Dermis blood vessel endothelial cell (primary cell): ENCODE data around the gene TRAPPC4. TPM values are rescaled to one million over a fixed set of nuclear protein-coding genes. Genes with fewer than 3 reads are reported as not detected.
"Not testable (repeated sequence)": the region's sequence is repeated elsewhere in the genome, so short reads cannot be mapped to it uniquely, and the experiment has no call there.

Source experiments
- DNase-seq: peaks from one replicate; pipeline ENCODE4 v3.0.0; 2010
- total RNA-seq: library from RNA; depleted of rRNA; stranded (reverse); fragments of >200 nt; gene quantifications from 2 replicates; pipeline ENCODE4 v1.2.3, GENCODE V29; 2014

Gene TRAPPC4
- total RNA-seq, 1 donor from 2014 or later, result 116 TPM

DNA sequence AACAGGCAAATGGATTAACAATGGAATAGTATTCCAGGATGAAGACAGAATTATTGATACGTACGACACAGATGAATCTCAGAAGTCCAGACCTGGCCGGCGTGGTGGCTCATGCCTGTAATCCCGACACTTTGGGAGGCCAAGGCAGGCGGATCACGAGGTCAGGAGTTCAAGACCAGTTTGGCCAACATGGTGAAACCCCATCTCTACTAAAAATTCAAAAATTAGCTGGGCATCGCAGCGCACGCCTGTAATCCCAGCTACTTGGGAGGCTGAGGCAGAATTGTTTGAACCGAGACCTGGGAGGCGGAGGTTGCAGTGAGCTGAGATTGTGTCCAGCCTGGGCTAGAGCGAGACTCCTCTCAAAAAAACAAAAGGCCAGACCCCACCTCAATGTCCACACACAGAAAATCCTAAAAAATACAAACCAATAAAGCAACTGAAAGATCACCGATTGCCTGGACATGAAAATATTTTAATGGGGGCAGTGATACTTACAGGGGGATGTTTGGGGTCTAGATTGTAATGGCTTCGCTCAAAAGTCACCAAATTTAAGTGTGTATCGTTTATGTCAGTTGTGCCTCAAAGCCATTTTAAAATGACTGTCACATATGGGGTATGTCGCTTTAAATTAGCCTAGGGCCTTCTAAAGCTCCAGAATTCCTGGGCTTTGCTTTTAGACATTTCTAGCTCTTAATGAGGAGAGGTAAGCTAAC lies 4.2 kb upstream of the TRAPPC4 start:
- no peak for DNase-seq

DNA sequence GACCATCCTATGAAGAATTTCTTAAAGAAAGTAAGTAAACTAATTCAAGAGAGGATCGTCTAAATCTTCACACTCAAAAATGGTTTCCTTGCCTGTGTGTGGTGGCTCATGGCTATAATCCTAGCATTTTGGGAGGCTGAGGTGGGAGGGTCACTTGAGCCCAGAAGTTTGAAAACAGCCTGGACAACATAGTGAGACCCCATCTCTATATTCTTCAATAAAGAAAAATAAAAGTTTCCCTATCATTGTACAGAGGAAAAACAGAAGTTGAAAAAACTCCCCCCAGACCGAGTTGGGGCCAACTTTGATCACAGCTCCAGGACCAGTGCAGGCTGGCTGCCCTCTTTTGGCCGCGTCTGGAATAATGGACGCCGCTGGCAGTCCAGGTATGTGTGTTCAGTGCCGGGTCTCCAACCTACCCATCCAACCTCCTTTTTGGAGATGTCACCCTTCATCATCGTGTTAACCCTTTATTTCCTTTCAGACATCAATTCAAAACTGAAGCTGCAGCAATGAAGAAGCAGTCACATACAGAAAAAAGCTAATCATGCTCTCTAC lies 3.4 kb upstream of the TRAPPC4 start:
- DNase-seq, result peak; percentile 16

DNA sequence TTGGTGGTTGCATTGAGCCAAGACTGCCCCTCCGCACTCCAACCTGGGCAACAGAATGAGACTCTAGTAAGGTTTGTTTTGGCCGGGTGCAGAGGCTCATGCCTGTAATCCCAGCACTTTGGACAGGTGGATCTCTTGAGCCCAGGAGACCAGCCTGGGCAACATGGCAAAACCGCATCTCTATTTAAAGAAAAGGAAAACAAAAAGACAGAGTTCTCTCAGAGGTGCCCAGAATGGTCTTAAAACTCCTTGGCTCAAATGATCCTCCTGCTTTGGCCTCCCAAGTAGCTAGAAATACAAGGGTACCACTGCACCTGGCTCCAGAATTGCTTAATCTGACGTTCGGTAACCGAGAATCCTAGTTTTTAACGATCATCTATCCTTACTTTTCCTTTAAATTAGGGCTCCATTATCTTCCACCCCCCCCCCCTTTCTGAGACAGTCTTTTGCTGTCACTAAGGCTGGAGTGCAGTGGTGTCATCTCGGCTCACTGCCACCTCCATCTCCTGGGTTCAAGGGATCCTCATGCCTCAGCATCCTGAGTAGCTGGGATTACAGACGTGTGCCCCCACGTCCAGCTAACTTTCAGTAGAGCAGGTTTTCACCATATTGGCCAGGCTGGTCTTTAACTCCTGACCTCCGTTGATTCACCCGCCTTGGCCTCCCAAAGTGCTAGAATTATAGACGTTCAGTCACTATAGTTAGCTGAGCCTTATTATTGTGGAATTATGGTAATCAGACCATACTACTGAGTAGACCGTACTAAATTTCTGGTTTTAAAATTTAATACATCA lies 2.2 kb upstream of the TRAPPC4 start:
- DNase-seq, result no peak

DNA sequence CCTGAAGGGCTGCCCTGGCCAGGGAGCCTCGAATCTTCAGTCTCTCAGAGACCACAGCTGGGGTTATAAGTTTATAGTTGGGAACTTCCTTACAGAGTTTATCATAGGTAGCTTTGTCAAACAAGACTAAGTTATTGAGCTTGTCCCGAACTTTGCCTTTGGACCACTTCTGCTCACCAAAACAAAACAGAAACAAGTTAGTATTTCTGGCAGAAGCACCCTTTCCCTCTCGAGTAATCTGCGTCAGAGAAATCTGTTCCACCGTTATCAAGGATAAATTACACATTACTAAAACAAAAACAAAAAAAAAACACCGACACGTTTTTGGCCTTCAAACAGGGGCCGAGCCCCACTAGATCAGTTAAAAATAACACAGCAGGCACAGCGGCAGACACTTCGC lies 1.2 kb upstream of the TRAPPC4 start:
- not testable (repeated sequence) for DNase-seq

DNA sequence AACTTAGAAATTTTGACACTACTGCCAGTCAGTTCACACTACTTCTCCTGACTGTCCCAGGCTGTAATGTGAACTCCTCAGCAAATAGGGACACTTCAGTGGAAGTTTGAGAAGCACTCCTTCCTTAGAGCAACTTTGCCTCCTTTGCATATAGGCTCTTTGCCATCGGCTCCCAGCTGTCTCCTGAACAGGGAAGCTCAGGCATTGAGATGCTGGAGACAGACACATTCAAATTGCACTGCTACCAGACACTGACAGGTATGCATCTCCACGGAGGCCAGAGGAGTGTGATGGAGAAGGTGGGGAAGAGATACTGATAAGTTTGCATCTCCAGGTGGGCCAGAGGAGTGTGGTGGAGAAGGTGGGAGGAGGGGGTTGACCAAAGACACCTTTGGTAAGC lies 1.4 kb downstream of the TRAPPC4 start:
- DNase-seq, result no peak

DNA sequence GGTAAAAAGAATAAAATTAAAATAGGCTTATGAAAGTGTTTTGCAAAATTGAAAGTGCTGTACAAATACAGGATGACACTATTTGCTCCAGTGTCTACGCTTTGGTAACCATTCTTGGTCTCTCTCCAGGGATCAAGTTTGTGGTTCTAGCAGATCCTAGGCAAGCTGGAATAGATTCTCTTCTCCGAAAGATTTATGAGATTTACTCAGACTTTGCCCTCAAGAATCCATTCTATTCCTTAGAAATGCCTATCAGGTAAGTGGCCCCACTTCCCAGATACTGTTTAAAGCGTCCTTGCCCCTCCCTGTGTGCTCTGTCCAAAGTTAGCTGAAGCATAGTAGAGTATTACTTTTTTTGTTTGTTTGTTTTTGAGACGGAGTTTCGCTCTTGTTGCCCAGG lies 3.1 kb downstream of the TRAPPC4 start:
- DNase-seq, result no peak

DNA sequence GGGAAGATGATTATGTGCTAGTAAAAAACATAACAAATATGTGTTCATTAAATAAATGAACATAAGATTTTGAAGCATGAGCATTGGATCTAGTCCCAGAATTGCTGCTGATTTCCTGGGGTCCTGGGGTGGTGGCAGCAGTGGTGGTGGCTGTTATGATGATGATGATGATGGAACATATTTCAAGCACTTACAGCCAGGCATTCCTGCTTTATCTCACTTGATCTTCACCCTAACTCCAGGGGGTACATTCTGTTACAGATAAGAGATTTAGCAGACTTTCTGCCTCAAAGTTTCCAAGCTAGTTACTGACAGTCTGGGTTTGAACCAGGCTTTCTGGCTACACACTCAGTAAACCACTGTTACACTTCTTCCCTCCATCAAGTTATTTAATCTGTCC lies 5.2 kb downstream of the TRAPPC4 start:
- no peak for DNase-seq

DNA sequence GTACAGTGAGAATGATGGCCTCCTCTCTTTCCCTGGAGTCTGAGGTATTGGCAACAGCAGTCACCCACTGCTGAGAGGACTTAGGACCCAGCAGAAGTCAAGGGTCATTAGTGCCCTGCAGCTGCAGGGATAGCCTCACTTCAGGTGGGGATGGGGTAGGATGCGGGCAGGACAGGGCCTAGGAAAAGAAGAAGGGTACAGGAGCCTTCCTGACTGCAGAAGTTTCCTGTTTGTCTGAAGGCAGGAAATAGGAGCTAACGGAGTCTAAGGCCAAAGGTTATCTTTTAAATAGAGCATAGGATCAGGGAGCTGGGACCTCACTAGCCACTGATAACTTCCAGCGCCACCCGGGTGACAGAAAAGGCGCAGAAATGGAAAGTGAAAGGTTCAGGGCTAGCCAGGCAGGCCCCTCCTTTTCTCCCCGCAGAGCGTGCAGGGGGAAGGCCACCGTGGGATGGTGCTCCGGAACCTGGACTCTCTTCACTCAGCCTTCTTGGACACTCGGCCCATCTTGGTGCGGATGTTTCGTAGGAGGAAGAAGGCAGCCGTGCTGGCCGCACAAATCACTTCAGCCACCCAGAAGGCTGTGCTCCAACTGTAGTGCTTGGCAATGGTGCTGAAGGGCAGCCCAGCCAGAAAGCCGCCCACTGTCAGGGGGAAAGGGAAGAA lies 6.0 kb downstream of the TRAPPC4 start:
- DNase-seq, result no peak

DNA sequence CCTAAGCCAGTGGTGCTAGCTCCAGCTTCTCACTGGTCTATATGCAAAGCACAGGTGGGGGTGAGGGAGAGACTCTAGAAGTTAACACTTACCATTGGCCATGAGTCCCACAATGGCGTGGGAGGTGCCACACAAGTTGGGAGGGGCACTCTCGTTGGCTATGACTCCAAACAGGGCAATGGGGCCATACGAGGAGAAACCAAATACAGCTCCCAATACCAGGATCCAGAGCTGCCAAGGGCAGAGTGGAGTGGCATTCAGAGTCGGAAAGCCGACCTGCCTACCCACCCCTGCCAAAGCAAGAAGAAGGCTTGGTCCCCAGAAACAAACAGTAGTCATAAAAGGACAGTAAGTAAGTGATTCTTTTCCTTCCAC lies 6.5 kb downstream of the TRAPPC4 start:
- no peak for DNase-seq

DNA sequence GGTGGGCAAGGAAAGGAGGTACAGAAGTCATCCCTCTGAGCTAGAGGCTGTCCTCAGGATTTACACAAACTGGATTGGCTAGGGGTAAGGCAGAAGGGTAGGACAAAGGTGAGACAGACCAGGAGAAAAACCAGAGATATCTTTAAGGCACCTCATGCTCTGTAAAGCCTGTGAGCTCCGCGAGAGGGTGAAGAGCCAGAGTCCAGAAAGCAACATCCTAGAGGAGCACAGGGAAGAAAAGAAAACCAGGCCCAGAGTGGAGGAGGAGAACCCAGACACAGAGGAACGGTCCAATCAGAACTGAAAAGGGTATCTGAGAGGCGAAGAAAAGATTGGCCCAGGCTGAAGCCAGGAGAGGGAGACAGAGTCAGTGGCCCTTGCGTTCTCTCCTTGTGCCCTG lies 7.0 kb downstream of the TRAPPC4 start:
- no peak for DNase-seq

DNA sequence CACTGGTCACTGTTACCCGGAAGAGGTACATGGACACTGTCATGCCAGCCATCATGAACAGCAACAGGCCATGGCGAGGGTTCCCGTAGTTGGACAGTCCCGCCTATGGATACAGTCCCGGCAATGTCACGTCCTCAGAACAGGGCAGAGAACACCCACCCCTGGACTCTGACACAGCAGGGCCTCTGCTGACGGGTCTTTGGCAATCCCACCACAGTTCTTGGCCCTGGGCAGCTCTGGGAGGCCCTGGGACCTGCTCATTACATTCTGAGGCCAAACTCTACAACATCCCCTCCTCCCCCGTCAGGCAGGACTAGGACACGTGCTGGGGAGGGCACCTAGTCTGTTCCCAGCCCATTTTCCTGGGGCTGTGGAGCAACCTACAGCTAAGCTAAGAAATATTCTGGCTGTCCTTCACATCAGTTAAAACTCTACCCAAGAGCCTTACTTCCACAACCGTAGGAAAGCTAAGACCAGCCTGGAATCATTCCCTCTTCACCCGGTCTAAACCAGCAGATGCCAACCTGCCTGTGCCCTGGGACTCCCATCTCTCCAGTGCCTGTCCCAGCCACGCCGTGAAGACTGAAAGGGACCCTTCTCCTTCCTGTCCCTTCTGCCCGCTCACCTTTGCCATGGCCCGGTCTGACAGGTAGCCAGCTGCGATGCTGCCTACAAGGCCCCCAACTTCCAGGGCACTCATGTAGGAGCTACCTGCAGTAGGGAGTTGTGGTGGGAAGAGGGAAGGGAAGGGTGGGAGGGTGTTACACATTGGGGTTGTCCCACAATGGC lies 7.6 kb downstream of the TRAPPC4 start:
- DNase-seq, result no peak

DNA sequence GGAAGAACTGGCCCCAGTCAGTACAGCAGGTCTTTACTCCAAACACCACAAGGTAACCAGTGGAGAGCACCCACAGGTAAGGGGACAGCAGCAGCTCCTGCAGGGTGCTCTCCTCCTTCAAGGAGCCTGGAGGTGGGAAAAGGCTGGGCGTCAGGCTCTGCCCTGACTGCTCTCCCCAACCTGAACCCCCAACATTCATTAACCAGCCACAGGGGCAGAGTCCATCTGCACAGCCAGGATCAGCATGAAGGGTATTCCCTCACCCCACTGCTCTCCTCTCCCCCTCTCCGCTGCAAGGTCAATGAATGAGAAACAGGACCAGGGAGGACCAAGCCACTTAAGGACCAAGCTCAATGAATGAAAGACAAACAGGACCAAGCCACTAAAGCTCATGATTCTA lies 8.4 kb downstream of the TRAPPC4 start:
- DNase-seq, result no peak

DNA sequence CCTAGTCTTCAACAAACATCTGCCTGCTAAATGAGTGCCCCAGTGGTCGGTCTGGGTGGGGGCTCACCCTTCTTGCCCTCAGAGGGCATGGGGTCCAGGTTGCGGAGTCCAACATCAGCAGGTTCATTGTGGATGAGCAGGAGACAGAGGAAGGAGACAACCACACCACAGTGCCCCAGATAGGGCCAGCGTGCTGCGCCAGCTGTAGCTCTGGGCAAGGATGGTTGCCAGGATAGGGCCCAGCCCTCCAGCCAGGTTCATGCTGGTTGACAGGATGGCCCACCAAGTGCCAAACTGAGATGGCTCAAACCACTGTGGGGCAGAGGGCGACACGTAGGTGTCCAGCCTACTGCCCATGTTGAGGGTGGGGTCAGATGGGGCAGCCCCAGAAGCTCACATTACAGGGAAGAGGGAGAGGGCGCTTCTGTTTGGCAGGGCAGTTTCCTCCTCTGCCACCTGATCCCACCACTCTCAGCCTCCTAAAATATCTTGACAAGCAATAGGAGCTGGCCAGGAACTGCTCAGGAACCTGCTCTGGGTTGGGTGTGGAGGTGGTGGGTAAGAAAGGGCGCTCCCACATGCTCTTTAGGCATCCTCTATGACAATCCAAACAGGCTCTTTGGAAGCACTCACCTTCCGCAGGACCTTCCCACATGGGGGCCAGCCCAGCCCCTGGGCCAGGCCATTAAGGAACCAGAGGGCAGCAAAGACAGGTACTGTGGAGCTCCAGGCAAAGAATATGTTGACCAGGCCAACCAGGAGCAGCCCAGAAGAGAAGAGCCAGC lies 9.2 kb downstream of the TRAPPC4 start:
- no peak for DNase-seq

DNA sequence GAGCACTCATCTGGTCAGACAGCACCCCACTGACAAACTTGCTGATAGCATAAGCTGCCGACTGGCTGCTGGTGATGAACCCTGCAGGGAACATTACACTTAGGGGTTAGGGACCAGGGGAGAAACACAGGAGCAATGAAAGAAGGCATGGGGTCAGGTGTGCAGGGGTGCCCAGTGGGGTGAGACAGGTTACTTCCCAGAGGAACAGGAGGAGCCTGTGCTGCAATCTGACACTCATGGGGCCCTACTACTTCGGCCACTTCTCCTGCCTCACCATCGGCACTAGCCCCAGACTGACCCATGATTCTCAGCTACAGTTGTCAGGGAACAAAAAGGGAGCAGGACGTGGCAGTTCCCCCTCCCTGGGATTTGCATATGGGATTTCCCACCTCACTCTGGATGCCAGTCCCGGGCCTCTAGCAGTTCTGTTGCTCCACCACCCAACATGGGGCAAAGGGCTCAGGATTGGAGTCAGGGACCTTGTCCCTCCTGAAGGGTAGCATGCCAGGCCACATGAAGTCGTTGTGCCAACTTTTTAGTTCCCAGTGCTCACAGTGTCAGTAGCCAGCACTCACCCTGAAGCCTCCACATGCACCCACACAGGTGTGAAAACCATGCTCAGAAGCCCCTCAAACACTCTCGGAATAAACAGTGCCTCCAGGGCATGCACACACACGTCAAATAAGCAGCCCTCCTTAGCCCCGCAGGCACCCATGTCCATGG lies 9.9 kb downstream of the TRAPPC4 start:
- no peak for DNase-seq

DNA sequence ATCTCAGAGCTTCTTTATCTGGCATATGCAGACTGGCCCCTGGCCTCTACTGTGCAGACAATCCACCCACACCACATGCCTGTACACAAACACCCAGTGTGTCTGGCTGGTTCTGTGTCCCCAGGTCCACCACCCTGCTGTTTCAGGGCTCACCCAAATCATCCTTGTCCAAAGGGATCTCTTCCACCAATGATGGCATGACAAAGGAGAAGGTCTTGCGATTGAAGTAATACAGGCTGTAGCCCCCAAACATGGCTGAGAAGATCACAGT lies 10.4 kb downstream of the TRAPPC4 start:
- no peak for DNase-seq

DNA sequence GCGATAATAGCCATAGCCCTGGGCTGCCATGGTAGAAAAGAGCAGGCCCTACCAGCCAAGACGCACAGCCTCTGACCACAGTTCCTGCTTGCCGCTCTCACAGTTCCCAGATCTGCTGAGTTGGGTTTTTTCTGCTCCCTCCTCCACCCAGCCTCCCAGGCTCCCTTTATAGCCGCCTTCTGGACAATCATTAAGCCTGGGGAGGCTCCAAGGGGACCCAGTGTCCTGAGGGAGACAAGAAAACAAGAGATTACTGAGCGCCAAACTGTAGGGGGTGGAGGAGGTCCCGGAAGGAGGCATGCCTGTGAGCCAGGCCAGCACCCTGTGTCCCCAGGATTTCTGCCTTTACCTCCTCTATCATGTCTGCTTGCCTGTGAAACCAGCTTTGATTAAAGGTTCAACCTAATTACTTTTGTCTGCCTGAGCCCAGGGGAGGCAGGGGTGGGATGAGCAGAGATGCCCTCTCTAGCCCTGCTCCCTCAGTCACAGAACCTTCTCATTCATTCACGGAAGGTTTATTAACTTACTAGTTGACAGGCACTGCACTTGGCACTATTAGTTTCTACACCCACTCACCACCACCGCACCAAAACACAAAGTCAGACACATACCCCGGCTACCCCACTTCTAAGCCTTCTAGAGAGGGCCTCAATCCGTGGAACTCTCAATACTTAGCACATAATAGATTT lies 10.9 kb downstream of the TRAPPC4 start:
- no peak for DNase-seq

DNA sequence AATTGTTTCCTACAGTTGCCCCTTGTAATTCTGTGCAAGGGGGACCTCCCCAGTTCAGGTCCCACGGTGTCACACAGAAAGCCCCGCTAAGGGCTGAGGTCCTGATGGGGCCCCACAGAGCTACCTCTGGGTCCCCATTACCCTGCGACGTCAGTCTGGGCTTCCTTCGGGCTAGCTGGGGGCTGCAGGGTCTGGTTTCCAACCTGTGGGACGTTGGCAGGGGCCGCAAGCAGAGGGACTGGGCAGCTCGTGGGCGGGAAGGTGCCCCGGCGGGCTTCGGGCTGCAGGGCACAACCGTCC lies 11.4 kb downstream of the TRAPPC4 start:
- DNase-seq, result no peak

DNA sequence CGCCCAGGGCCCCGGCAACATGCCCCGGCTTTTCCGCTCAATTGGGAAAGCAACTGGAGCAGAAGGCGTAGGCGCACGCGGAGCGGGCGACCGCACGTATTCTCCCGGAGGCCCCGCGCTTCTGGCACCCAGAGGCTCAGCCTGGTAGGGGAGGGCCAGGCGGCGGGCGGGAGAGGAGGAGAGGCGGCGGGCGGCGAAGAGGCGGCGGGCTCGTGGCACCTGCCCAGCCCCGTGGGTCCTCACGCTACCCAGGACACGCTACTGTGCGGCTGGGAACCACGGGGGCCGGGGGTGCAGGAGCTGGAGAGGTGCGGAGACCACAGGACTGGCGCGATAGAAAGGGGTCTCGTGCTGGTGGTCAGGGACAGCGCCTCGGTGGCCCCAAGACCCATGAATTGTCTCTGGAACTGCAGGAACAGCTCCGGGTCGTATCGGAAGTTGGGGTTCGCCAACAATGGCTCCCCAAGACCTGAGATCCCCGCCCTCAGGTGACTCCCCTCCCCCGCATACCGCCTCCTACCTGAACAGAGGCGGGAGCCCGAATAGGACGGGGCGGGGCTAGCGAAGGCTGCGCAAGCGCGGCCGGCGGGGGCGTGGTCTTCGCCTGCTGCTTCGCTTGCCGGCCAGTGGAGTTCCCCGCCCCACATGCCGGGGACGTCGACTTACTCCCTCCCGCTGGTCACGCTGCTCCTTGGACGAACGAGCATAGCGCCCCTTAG lies 11.9 kb downstream of the TRAPPC4 start, which contains the start of gene SLC37A4:
Gene SLC37A4, minus strand, starts transcription at position 549 of the 719 bp plus-strand sequence.
- DNase-seq, result peak; percentile 99

DNA sequence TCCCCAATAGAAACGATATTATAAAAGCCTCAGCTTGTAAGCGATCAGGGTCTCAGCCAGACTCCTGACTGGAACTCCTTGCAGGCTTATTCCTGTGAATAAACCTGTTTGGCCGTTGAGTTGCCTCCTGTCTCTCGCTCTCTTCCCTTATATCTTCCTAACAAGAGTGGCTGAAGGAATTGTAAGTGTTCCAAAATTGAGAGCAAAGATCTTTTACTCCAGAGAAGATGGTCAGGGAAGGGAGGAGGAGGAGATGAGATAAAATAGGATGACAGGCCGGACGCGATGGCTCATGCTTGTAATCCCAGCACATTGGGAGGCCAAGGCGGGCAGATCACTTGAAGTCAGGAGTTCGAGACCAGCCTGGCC lies 13.3 kb downstream of the TRAPPC4 start:
- DNase-seq, result no peak

DNA sequence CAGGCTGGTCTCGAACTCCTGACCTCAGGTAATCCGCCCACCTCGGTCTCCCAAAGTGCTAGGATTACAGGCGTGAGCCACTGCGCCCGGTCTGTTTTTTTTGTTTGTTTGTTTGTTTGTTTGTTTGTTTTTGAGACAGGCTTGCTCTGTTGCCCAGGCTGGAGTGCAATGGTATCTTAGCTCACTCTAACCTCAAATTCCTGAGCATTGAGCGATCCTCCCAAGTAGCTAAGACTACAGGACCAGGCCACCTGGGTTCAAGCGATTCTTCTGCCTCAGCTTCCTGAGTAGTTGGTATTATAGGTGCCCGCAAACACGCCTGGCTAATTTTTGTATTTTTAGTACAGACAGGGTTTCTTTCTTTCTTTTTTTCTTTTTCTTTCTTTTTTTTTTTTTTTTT lies 14.9 kb downstream of the TRAPPC4 start:
- DNase-seq, result not testable (repeated sequence)
